ENCODE results near the gene MAGI1. TPM values are rescaled to one million over a fixed set of nuclear protein-coding genes. Genes with fewer than 3 reads are reported as not detected.

Gene MAGI1
- total RNA-seq, 1 donor from 2014 or later = 21.9 TPM

DNA sequence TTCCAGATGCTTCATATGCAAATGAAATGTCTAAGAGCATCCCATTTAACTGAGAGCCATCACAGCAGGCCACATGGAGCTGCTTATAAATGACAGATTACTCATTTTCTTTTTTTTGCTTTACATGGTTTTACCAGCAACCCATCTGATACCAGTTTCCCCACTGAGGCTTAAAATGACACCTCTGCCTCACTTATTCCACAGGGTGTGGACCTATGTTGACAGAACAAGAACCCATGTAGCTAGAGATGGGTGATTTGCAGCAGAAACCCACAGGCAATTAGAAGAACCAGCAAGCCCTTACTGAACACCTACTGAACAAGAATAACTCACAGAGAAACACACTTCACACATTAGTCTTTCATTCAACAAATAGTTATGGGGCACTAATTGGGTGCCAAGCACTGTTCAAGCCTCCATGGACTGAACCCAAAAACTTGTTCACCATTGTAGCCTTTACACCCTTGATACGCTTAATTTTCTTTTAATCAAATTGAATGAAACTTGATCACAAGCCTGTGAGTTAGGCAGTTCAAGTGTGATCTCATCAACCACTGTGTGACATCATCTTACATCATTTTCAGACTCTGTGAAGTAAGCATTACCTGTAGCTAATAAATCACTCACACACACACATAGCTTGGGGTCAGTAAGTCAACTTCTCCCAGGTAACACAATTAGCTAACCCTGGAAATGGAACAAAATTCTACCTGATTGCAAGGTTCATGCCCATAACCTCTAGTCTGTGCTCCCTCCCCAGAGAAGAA lies 45.4 kb downstream of the MAGI1 start:
- Mint-ChIP-seq H3K36me3 (ENCODE audit: unreplicated experiment) (no peaks in the 10 kb centered on the region), H3K27ac (ENCODE audit: unreplicated experiment) (no peak overlapping the region), H3K9me3 (ENCODE audit: unreplicated experiment) (no peaks in the 10 kb centered on the region), H3K4me1 (ENCODE audit: unreplicated experiment) (peaks cover 14% of the 10 kb centered on the region), H3K4me3 (ENCODE audit: unreplicated experiment) (no peak overlapping the region), H3K27me3 (ENCODE audit: unreplicated experiment) (no peaks in the 10 kb centered on the region)
- TF ChIP-seq CTCF (IDR thresholded peaks at IDR 0.05) = no peak
- DNase-seq (ENCODE audit: extremely low spot score, unreplicated experiment) = no peak

GRCh38 chr3:65992106-65992505 lies 46.6 kb downstream of the MAGI1 start:
- no peak for DNase-seq (ENCODE audit: extremely low spot score, unreplicated experiment)
- no peak overlapping the region for H3K4me3 Mint-ChIP-seq (ENCODE audit: unreplicated experiment)
- H3K4me1 Mint-ChIP-seq (ENCODE audit: unreplicated experiment) = peaks cover 7% of the 10 kb centered on the region
- H3K27ac Mint-ChIP-seq (ENCODE audit: unreplicated experiment) = no peak overlapping the region
- no peaks in the 10 kb centered on the region for H3K9me3 Mint-ChIP-seq (ENCODE audit: unreplicated experiment)
- H3K27me3 Mint-ChIP-seq (ENCODE audit: unreplicated experiment) = no peaks in the 10 kb centered on the region
- H3K36me3 Mint-ChIP-seq (ENCODE audit: unreplicated experiment) = no peaks in the 10 kb centered on the region
- TF ChIP-seq CTCF (IDR thresholded peaks at IDR 0.05) = no peak

GRCh38 chr3:65988411-65989180 lies 50.1 kb downstream of the MAGI1 start:
- no peak overlapping the region for H3K4me3 Mint-ChIP-seq (ENCODE audit: unreplicated experiment)
- H3K27ac Mint-ChIP-seq (ENCODE audit: unreplicated experiment) = no peak overlapping the region
- no peaks in the 10 kb centered on the region for H3K36me3 Mint-ChIP-seq (ENCODE audit: unreplicated experiment)
- H3K4me1 Mint-ChIP-seq (ENCODE audit: unreplicated experiment) = peaks cover 2% of the 10 kb centered on the region
- no peaks in the 10 kb centered on the region for H3K27me3 Mint-ChIP-seq (ENCODE audit: unreplicated experiment)
- H3K9me3 Mint-ChIP-seq (ENCODE audit: unreplicated experiment) = no peaks in the 10 kb centered on the region
- DNase-seq (ENCODE audit: extremely low spot score, unreplicated experiment) = no peak
- TF ChIP-seq CTCF (IDR thresholded peaks at IDR 0.05) = no peak

- Mint-ChIP-seq H3K4me1 (ENCODE audit: unreplicated experiment) (peaks cover 2% of the 10 kb centered on the region), H3K27ac (ENCODE audit: unreplicated experiment) (no peak overlapping the region), H3K9me3 (ENCODE audit: unreplicated experiment) (no peaks in the 10 kb centered on the region), H3K27me3 (ENCODE audit: unreplicated experiment) (no peaks in the 10 kb centered on the region), H3K36me3 (ENCODE audit: unreplicated experiment) (no peaks in the 10 kb centered on the region), H3K4me3 (ENCODE audit: unreplicated experiment) (no peak overlapping the region)
- DNase-seq (ENCODE audit: extremely low spot score, unreplicated experiment) = no peak
- TF ChIP-seq CTCF (IDR thresholded peaks at IDR 0.05) = no peak
Measured at GRCh38 chr3:65986285-65986684, 52.4 kb downstream of the MAGI1 start.

GRCh38 chr3:65984975-65985374 lies 53.7 kb downstream of the MAGI1 start:
- Mint-ChIP-seq H3K36me3 (ENCODE audit: unreplicated experiment) (no peaks in the 10 kb centered on the region), H3K4me3 (ENCODE audit: unreplicated experiment) (no peak overlapping the region), H3K27me3 (ENCODE audit: unreplicated experiment) (no peaks in the 10 kb centered on the region), H3K9me3 (ENCODE audit: unreplicated experiment) (no peaks in the 10 kb centered on the region), H3K4me1 (ENCODE audit: unreplicated experiment) (peaks cover 2% of the 10 kb centered on the region), H3K27ac (ENCODE audit: unreplicated experiment) (no peak overlapping the region)
- no peak for TF ChIP-seq CTCF (IDR thresholded peaks at IDR 0.05)
- DNase-seq (ENCODE audit: extremely low spot score, unreplicated experiment) = no peak

All from osteocyte (in vitro differentiated cells).